CD14-positive monocyte (primary cell): ENCODE measurements around the gene DUOX2. TPM values are rescaled to one million over a fixed set of nuclear protein-coding genes. Genes with fewer than 3 reads are reported as not detected.

ENCODE experiments used
- DNase-seq, 3 donors: peaks; one replicate each; pipeline ENCODE4 v3.0.0-alpha.2; 2011 to 2022
- H2AFZ ChIP-seq: 2 replicates; pipeline ENCODE4 v1.6.0; 2012; ENCODE audit warnings: mild to moderate bottlenecking, low read depth, low read length, inconsistent platforms; ENCODE audit not compliant: insufficient read depth, poor library complexity, severe bottlenecking
- H3K27ac ChIP-seq, 2 donors: 1 replicate in 1 of 2; 2 replicates in 1 of 2; pipeline ENCODE4 v1.5.1; 2012 to 2013; ENCODE audit warnings: low read length in 2 of 2, control low read depth in 1 of 2, inconsistent platforms in 1 of 2, low read depth in 1 of 2, mild to moderate bottlenecking in 1 of 2
- H3K27me3 ChIP-seq, 2 donors: one replicate each; pipeline versions ENCODE4 v1.6.0 to v1.6.1; 2011 to 2013; ENCODE audit warnings: low read length in 2 of 2; ENCODE audit not compliant: control insufficient read depth in 2 of 2, insufficient read depth in 2 of 2
- H3K36me3 ChIP-seq, 2 donors: replicated peaks in 1 of 2; 1 replicate in 1 of 2; 2 replicates in 1 of 2; pipeline versions ENCODE4 v1.5.1 to v1.6.1; 2012 to 2013; ENCODE audit warnings: low read length in 2 of 2, control low read depth in 1 of 2, inconsistent platforms in 1 of 2, mild to moderate bottlenecking in 1 of 2; ENCODE audit not compliant: insufficient read depth in 2 of 2, control insufficient read depth in 1 of 2
- H3K4me1 ChIP-seq, 2 donors: 1 replicate in 1 of 2; 2 replicates in 1 of 2; pipeline versions ENCODE4 v1.5.1 to v1.6.1; 2012 to 2013; ENCODE audit warnings: low read length in 2 of 2, control low read depth in 1 of 2, inconsistent platforms in 1 of 2, mild to moderate bottlenecking in 1 of 2, moderate library complexity in 1 of 2; ENCODE audit not compliant: insufficient read depth in 2 of 2, control insufficient read depth in 1 of 2
- H3K4me2 ChIP-seq: replicated peaks from 2 replicates; pipeline ENCODE3; 2012; ENCODE audit warnings: low read length, moderate library complexity, mild to moderate bottlenecking; ENCODE audit not compliant: poor library complexity, severe bottlenecking; ENCODE audit errors: extremely low read depth
- H3K4me3 ChIP-seq, 3 experiments: fragments of 200-600 bp in 1 of 3; sonication (generic) in 1 of 3; replicated peaks in 1 of 3; 1 replicate in 2 of 3; 2 replicates in 1 of 3; pipeline ENCODE4 v1.5.1; 2011 to 2013; ENCODE audit warnings: low read length in 3 of 3, mild to moderate bottlenecking in 3 of 3, control low read depth in 2 of 3, low read depth in 2 of 3, inconsistent platforms in 1 of 3, moderate library complexity in 1 of 3
- H3K79me2 ChIP-seq: 2 replicates; pipeline ENCODE4 v1.6.0; 2012; ENCODE audit warnings: mild to moderate bottlenecking, control low read depth, inconsistent platforms, low read length, moderate library complexity; ENCODE audit not compliant: insufficient read depth
- H3K9ac ChIP-seq: 2 replicates; pipeline ENCODE4 v1.6.0; 2017; ENCODE audit warnings: low read length, mild to moderate bottlenecking; ENCODE audit not compliant: insufficient read depth, poor library complexity, severe bottlenecking
- H3K9me3 ChIP-seq, 2 donors: replicated peaks in 1 of 2; 1 replicate in 1 of 2; 2 replicates in 1 of 2; pipeline versions ENCODE4 v1.5.1 to v1.6.1; 2012 to 2013; ENCODE audit warnings: low read length in 2 of 2, control low read depth in 1 of 2; ENCODE audit not compliant: control insufficient read depth in 1 of 2, insufficient read depth in 1 of 2
- H4K20me1 ChIP-seq: 2 replicates; pipeline ENCODE4 v1.6.0; 2012; ENCODE audit warnings: mild to moderate bottlenecking, low read length, control low read depth, moderate library complexity; ENCODE audit not compliant: insufficient read depth
- H3K27ac Mint-ChIP-seq, 7 donors: one replicate each; pipeline ENCODE4 v1.8.0; 2020; ENCODE audit warnings: mild to moderate bottlenecking in 7 of 7, mixed read lengths in 7 of 7, moderate library complexity in 6 of 7, inconsistent platforms in 2 of 7
- H3K27me3 Mint-ChIP-seq, 3 donors: one replicate each; pipeline ENCODE4 v1.8.0; 2021 to 2022; ENCODE audit warnings: low read depth in 3 of 3, mild to moderate bottlenecking in 3 of 3, mixed read lengths in 3 of 3, moderate library complexity in 3 of 3, inconsistent platforms in 1 of 3
- H3K36me3 Mint-ChIP-seq, 2 donors: one replicate each; pipeline ENCODE4 v1.8.0; 2020; ENCODE audit warnings: mixed read lengths in 2 of 2, inconsistent platforms in 1 of 2, mild to moderate bottlenecking in 1 of 2
- H3K4me1 Mint-ChIP-seq: one replicate; pipeline ENCODE4 v1.8.0; 2020; ENCODE audit warnings: mild to moderate bottlenecking, mixed read lengths
- H3K4me3 Mint-ChIP-seq, 2 donors: one replicate each; pipeline ENCODE4 v1.8.0; 2020; ENCODE audit warnings: mild to moderate bottlenecking in 2 of 2, mixed read lengths in 2 of 2, moderate library complexity in 1 of 2
- H3K9me3 Mint-ChIP-seq, 7 donors: one replicate each; pipeline ENCODE4 v1.8.0; 2020 to 2022; ENCODE audit warnings: mixed read lengths in 7 of 7, mild to moderate bottlenecking in 6 of 7, moderate library complexity in 6 of 7, inconsistent platforms in 2 of 7
- WGBS: methylation state at CpG from one replicate; pipeline ENCODE4 v1.1.5; 2013; ENCODE audit warnings: missing lambda C conversion rate; ENCODE audit not compliant: insufficient coverage; 5-methylcytosine and 5-hydroxymethylcytosine counted together
- intact Hi-C, 2 donors: fragments of 100-400 bp; cut with micrococcal nuclease; formaldehyde crosslinking; loops; one replicate each; pipeline versions ENCODE4 v1.15.0 to v1.15.1; 2023
- polyA plus RNA-seq, 3 donors: library from polyadenylated mRNA; depleted of rRNA in 1 of 3; unstranded in 2 of 3; stranded (reverse) in 1 of 3; fragments of 300-500 nt in 2 of 3; fragments of >200 nt in 1 of 3; fragmentation: Illumina TruSeq in 2 of 3; gene quantifications; 1 replicate in 2 of 3; 2 replicates in 1 of 3; pipeline ENCODE4 v1.2.3, GENCODE V29; 2012 to 2021
- TF ChIP-seq, protein P1 (sequence below): fragments of 200-600 bp; IDR thresholded peaks from one replicate; pipeline ENCODE4 v1.8.0; 2022; ENCODE audit warnings: antibody characterized with exemption, mild to moderate bottlenecking

The DUOX2 gene
- polyA plus RNA-seq, 3 donors, result 0.01 TPM; not detected in 2

DNA sequence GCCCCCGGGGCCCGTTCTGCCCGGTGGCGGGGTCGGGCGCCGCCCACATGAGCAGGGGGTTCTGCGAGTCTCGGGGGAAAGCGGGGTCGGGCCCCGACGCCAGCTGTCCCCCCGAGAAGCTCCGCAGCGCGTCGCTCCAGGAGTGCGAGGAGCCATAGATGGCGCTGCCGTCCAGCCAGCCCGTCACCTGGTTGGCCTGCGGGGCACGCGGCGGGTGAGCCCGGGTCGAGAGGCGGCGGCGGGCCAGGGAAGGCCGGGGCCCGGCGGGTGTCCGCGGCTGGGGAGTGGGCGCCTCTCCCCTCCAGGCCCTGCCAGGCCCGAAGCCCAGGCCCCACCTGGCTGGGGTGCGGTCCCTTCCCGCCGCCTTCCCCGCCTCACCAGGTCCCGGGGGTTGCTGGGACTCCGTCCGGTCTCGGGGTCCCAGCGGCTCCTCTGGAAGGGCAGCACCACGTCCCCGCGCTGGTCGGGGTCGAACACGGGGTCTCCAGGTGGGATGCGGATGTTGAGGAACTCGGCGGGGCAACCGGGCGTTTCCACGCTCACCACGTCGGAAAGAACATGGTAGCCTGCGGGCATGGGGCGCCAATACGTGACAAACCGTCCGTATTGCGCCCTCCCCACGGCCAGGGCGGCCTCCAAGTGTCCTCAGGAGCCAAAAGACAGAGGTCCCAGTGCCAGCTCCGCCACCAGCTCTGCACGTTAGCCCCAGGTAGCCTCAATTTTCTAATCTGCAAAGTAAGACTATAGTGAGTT is 2.4 kb downstream of the DUOX2 start:
- H3K9me3 Mint-ChIP-seq, result peaks cover 0 to 19% (median 11%) of the 10 kb centered on the region in 7 donors
- Histone ChIP-seq H3K9me3 (peaks cover 5 to 50% of the 10 kb centered on the region in 2 donors), H3K4me1 (peaks cover 17 to 25% of the 10 kb centered on the region in 2 donors), H3K4me2 (peak overlapping the region; percentile 53), H3K9ac (no peak overlapping the region), H3K27me3 (peaks cover 60 to 69% of the 10 kb centered on the region in 2 donors), H4K20me1 (no peaks in the 10 kb centered on the region), H3K36me3 (no peaks in the 10 kb centered on the region), H2AFZ (no peak overlapping the region), H3K4me3 (peak overlapping the region in 1 of 3 experiments; percentile 40), H3K27ac (no peak overlapping the region), H3K79me2 (no peaks in the 10 kb centered on the region)
- peaks cover 74 to 78% (median 75%) of the 10 kb centered on the region in 3 donors for H3K27me3 Mint-ChIP-seq
- intact Hi-C loops, result no loop called here
- H3K36me3 Mint-ChIP-seq, result peaks cover 0 to 5% of the 10 kb centered on the region in 2 donors
- DNase-seq, result no peak
- H3K4me3 Mint-ChIP-seq, result peak overlapping the region in 1 of 2 donors; percentile 86
- TF ChIP-seq, protein P1, sequence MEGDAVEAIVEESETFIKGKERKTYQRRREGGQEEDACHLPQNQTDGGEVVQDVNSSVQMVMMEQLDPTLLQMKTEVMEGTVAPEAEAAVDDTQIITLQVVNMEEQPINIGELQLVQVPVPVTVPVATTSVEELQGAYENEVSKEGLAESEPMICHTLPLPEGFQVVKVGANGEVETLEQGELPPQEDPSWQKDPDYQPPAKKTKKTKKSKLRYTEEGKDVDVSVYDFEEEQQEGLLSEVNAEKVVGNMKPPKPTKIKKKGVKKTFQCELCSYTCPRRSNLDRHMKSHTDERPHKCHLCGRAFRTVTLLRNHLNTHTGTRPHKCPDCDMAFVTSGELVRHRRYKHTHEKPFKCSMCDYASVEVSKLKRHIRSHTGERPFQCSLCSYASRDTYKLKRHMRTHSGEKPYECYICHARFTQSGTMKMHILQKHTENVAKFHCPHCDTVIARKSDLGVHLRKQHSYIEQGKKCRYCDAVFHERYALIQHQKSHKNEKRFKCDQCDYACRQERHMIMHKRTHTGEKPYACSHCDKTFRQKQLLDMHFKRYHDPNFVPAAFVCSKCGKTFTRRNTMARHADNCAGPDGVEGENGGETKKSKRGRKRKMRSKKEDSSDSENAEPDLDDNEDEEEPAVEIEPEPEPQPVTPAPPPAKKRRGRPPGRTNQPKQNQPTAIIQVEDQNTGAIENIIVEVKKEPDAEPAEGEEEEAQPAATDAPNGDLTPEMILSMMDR, result no peak
- peaks cover 31% of the 10 kb centered on the region for H3K4me1 Mint-ChIP-seq
- no peak overlapping the region for H3K27ac Mint-ChIP-seq
- WGBS, result 9% methylated on average over 65 of the region's 71 CpGs

DNA sequence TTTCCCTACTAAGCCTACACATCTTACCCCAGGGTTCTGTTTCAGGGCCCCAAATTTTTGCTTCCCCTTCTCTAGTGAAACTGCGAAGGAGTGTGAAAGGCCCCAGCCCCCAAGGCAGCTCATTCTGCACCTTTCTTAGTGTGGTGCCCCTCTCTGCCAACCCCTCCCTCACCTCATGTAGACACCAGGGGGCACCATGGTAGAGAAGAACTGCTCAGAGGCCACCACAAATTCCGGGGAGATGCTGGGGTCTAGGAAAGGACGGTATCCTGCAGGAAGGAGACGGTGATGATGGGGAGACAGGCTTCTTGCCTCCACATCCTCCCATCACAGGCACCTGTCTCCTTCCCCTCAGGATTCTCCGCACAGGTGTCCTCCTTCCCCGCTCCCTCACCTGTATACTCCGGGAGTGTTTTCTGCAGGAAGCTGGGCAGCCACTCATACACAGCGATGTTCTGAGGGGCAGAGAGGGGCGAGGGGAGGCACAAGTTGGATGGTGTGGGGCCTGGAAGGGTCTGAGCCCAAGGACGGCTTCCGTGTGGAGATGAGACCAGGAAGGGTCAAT is 3.6 kb downstream of the DUOX2 start:
- intact Hi-C loops, result no loop called here
- no peak overlapping the region for H2AFZ ChIP-seq

More for the DNA sequence above, 3.6 kb downstream of the DUOX2 start:
- no peak overlapping the region for H3K27ac Mint-ChIP-seq
- H3K4me1 Mint-ChIP-seq, result peaks cover 27% of the 10 kb centered on the region
- no peaks in the 10 kb centered on the region for H3K36me3 ChIP-seq
- H3K4me3 Mint-ChIP-seq, result peak overlapping the region in 1 of 2 donors; percentile 66
- TF ChIP-seq, protein P1, result no peak
- peaks cover 0 to 5% of the 10 kb centered on the region in 2 donors for H3K36me3 Mint-ChIP-seq
- H3K79me2 ChIP-seq, result no peaks in the 10 kb centered on the region
- H3K9me3 ChIP-seq, result peaks cover 5 to 38% of the 10 kb centered on the region in 2 donors
- H3K27me3 ChIP-seq, result peaks cover 49 to 57% of the 10 kb centered on the region in 2 donors
- WGBS, result 23% methylated on average over 4 of the region's 11 CpGs
- no peak for DNase-seq
- H3K4me1 ChIP-seq, result peaks cover 14 to 20% of the 10 kb centered on the region in 2 donors
- H3K27me3 Mint-ChIP-seq, result peaks cover 62 to 70% (median 67%) of the 10 kb centered on the region in 3 donors
- H3K9ac ChIP-seq, result no peak overlapping the region
- no peak overlapping the region for H3K27ac ChIP-seq
- H4K20me1 ChIP-seq, result no peaks in the 10 kb centered on the region
- no peak overlapping the region for H3K4me2 ChIP-seq
- peaks cover 0 to 14% (median 8%) of the 10 kb centered on the region in 7 donors for H3K9me3 Mint-ChIP-seq
- H3K4me3 ChIP-seq, result no peak overlapping the region
